K562 treated with DMSO at 1 percent for 4 hours (cell line): Measurements from ENCODE around the gene VCX. TPM values are rescaled to one million over a fixed set of nuclear protein-coding genes. Genes with fewer than 3 reads are reported as not detected.

Experiments used
- total RNA-seq: library from RNA; unstranded; fragments of 300-600 nt; gene quantifications from 2 replicates; pipeline ENCODE4 v1.2.3, GENCODE V29; 2022; ENCODE audit not compliant: insufficient read depth

Gene VCX
- 43.5 and 50.2 TPM in 2 replicates for total RNA-seq

GRCh38 chrX:7842871-7843270, at the start of gene VCX:
Gene VCX, plus strand, starts transcription at chrX:7843171. Its CDS starts 33 bp downstream, at chrX:7843204.

Other genes starting within 250 kb of the VCX start
- 14.0 and 22.4 TPM in 2 replicates for gene PNPLA4, start 84.2 kb downstream of the VCX start, total RNA-seq